ENCODE measurements around the gene ANKRD28.
A peak's percentile ranks its signal among the peaks of the same experiment; 100 is the strongest.

ANKRD28 gene

GRCh38 chr3:15631426-15632211 lies 166.2 kb downstream of the ANKRD28 start:
- Histone ChIP-seq H3K9me3 (no peaks in the 10 kb centered on the region), H3K27me3 (no peaks in the 10 kb centered on the region), H3K4me3 (no peak overlapping the region), H3K4me1 (peaks cover 0 to 41% (median 22%) of the 10 kb centered on the region in 4 donors), H3K27ac (peak overlapping the region in 1 of 2 donors; percentile 42), H3K36me3 (no peaks in the 10 kb centered on the region)
- no peak for DNase-seq
- intact Hi-C loops (cut with DNase I; ENCODE audit: low total_unique reads) = loop anchor here (2.0 to 10.0 kb wide), 2 partner anchors 181 to 613 kb away; no protein-coding TSS in a partner anchor
- TF ChIP-seq CTCF (IDR thresholded peaks at IDR 0.05) = no peak

GRCh38 chr3:15630646-15631350 lies 167.0 kb downstream of the ANKRD28 start:
- Histone ChIP-seq H3K4me3 (peak overlapping the region; percentile 26 to 31), H3K9me3 (no peaks in the 10 kb centered on the region), H3K4me1 (peaks cover 0 to 39% (median 20%) of the 10 kb centered on the region in 4 donors), H3K27me3 (no peaks in the 10 kb centered on the region), H3K27ac (peak overlapping the region; percentile 23 to 42), H3K36me3 (no peaks in the 10 kb centered on the region)
- TF ChIP-seq CTCF (IDR thresholded peaks at IDR 0.05) = no peak
- intact Hi-C loops (cut with DNase I; ENCODE audit: low total_unique reads) = loop anchor here (2.0 to 10.0 kb wide), 2 partner anchors 182 to 614 kb away; no protein-coding TSS in a partner anchor
- DNase-seq = no peak

GRCh38 chr3:15629860-15630597 lies 167.8 kb downstream of the ANKRD28 start:
- intact Hi-C loops (cut with DNase I; ENCODE audit: low total_unique reads) = loop anchor here (2.0 to 10.0 kb wide), 2 partner anchors 183 to 615 kb away; no protein-coding TSS in a partner anchor
- TF ChIP-seq CTCF (IDR thresholded peaks at IDR 0.05) = peak; percentile 80 to 84
- peak in 1 of 2 donors; percentile 71 for DNase-seq
- Histone ChIP-seq H3K4me1 (peaks cover 0 to 31% (median 12%) of the 10 kb centered on the region in 4 donors), H3K27me3 (no peaks in the 10 kb centered on the region), H3K4me3 (peak overlapping the region; percentile 26 to 31), H3K27ac (peak overlapping the region; percentile 23 to 42), H3K9me3 (no peaks in the 10 kb centered on the region), H3K36me3 (no peaks in the 10 kb centered on the region)

- Histone ChIP-seq H3K36me3 (no peaks in the 10 kb centered on the region), H3K4me3 (no peak overlapping the region), H3K27ac (no peak overlapping the region), H3K4me1 (peaks cover 0 to 21% (median 3%) of the 10 kb centered on the region in 4 donors), H3K27me3 (no peaks in the 10 kb centered on the region), H3K9me3 (no peaks in the 10 kb centered on the region)
- no peak for TF ChIP-seq CTCF (IDR thresholded peaks at IDR 0.05)
- intact Hi-C loops (cut with DNase I; ENCODE audit: low total_unique reads) = no loop called here
- no peak for DNase-seq
Measured at GRCh38 chr3:15628967-15629366, 168.8 kb downstream of the ANKRD28 start.

All from tibial artery (tissue), 4 donors.